Upper lobe of left lung (tissue), 6 donors: ENCODE results near the gene PYCR2. TPM values are rescaled to one million over a fixed set of nuclear protein-coding genes. Genes with fewer than 3 reads are reported as not detected.

Source experiments
- ATAC-seq, 2 donors: fragments of 200-7000 bp; cut with Tn5 transposase; one replicate each; pipeline ENCODE4 v1.9.1; 2022; ENCODE audit warnings: mild to moderate bottlenecking in 2 of 2, moderate library complexity in 2 of 2; ENCODE audit not compliant: low FRiP score in 2 of 2
- DNase-seq, 2 donors: peaks; one replicate each; pipeline ENCODE4 v3.0.0-alpha.2; 2019 to 2020
- H3K27ac ChIP-seq, 4 donors: fragments of 200-600 bp; sonication (generic); one replicate each; pipeline ENCODE4 v1.5.1; 2016 to 2019
- H3K27me3 ChIP-seq, 4 donors: fragments of 200-600 bp; sonication (generic); one replicate each; pipeline ENCODE4 v1.5.1; 2017 to 2019
- H3K36me3 ChIP-seq, 4 donors: fragments of 200-600 bp; sonication (generic); one replicate each; pipeline ENCODE4 v1.5.1; 2016 to 2019
- H3K4me1 ChIP-seq, 4 donors: fragments of 200-600 bp; sonication (generic); one replicate each; pipeline ENCODE4 v1.5.1; 2018 to 2019
- H3K4me3 ChIP-seq, 4 donors: fragments of 200-600 bp; sonication (generic); one replicate each; pipeline ENCODE4 v1.5.1; 2017 to 2019; ENCODE audit warnings: mild to moderate bottlenecking in 2 of 4, moderate library complexity in 1 of 4
- H3K9me3 ChIP-seq, 4 donors: fragments of 200-600 bp; sonication (generic); one replicate each; pipeline ENCODE4 v1.5.1; 2018 to 2019
- CTCF ChIP-seq, 6 experiments: fragments of 450-650 bp in 4 of 6; fragments of 200-600 bp in 2 of 6; sonication (generic) in 2 of 6; IDR thresholded peaks; one replicate each; pipeline ENCODE4 v1.5.1; 2016 to 2019; ENCODE audit warnings: antibody characterized with exemption in 6 of 6
- EP300 ChIP-seq, 4 donors: sonication (generic); formaldehyde crosslinking; IDR thresholded peaks; one replicate each; pipeline ENCODE4 v1.5.1; 2017; ENCODE audit warnings: antibody characterized with exemption in 4 of 4, control low read depth in 2 of 4
- POLR2A ChIP-seq, 4 donors: fragments of 450-650 bp; IDR thresholded peaks; one replicate each; pipeline ENCODE4 v1.5.1; 2016 to 2017; ENCODE audit warnings: antibody characterized with exemption in 4 of 4, mild to moderate bottlenecking in 2 of 4
- POLR2AphosphoS5 ChIP-seq, 2 donors: sonication (generic); formaldehyde crosslinking; IDR thresholded peaks; one replicate each; pipeline ENCODE4 v1.5.1; 2017; ENCODE audit warnings: antibody characterized with exemption in 2 of 2
- WGBS, 2 donors: methylation state at CpG; one replicate each; pipeline ENCODE4 v1.1.5; 2017 to 2018; 5-methylcytosine and 5-hydroxymethylcytosine counted together
- total RNA-seq, 6 donors: library from RNA; depleted of rRNA in 4 of 6; stranded (reverse); fragments of >200 nt in 4 of 6; gene quantifications; one replicate each; pipeline versions ENCODE4 v1.1.0 to v1.2.1, GENCODE V29; 2016 to 2021
- donor health status: DM: no; HTN: no; CAD: no; lungs with moderate emphysema.
- donor health status: DM: no; HTN: yes; CAD: no; lungs with severe emphysema.

The PYCR2 gene
- total RNA-seq, 6 donors from 2014 or later = 49.4 to 115 (median 69.6) TPM

- Histone ChIP-seq H3K4me1 (peaks cover 0 to 6% (median 0%) of the 10 kb centered on the region in 4 donors), H3K4me3 (no peak overlapping the region), H3K9me3 (no peaks in the 10 kb centered on the region), H3K27ac (no peak overlapping the region), H3K36me3 (no peaks in the 10 kb centered on the region), H3K27me3 (no peaks in the 10 kb centered on the region)
- no peak for TF ChIP-seq CTCF (IDR thresholded peaks at IDR 0.05)
- TF ChIP-seq POLR2A (IDR thresholded peaks at IDR 0.05) = no peak
- TF ChIP-seq EP300 (IDR thresholded peaks at IDR 0.05) = no peak
- no peak for ATAC-seq
- WGBS, 2 donors = 71 to 81% methylated on average over 3 of the region's 3 CpGs
- no peak for DNase-seq
Measured at GRCh38 chr1:225958041-225958440, 34.0 kb upstream of the PYCR2 start.

- WGBS, 2 donors = 93 to 100% methylated on average over 1 of the region's 1 CpG
- H3K36me3 ChIP-seq = no peaks in the 10 kb centered on the region
- no peak overlapping the region for H3K4me3 ChIP-seq
- TF ChIP-seq POLR2A (IDR thresholded peaks at IDR 0.05) (no peak), POLR2AphosphoS5 (IDR thresholded peaks at IDR 0.05) (no peak), EP300 (IDR thresholded peaks at IDR 0.05) (no peak), CTCF (IDR thresholded peaks at IDR 0.05) (no peak)
- H3K4me1 ChIP-seq = peaks cover 0 to 5% (median 0%) of the 10 kb centered on the region in 4 donors
- no peaks in the 10 kb centered on the region for H3K27me3 ChIP-seq
- H3K27ac ChIP-seq = no peak overlapping the region
- no peaks in the 10 kb centered on the region for H3K9me3 ChIP-seq
- ATAC-seq = no peak
- no peak for DNase-seq
Measured at GRCh38 chr1:225954753-225955152, 30.7 kb upstream of the PYCR2 start.

GRCh38 chr1:225953315-225953714 is 29.3 kb upstream of the PYCR2 start:
- peaks cover 0 to 5% (median 0%) of the 10 kb centered on the region in 4 donors for H3K4me1 ChIP-seq
- H3K27me3 ChIP-seq = no peaks in the 10 kb centered on the region
- no peak for TF ChIP-seq CTCF (IDR thresholded peaks at IDR 0.05)
- no peak for TF ChIP-seq EP300 (IDR thresholded peaks at IDR 0.05)
- TF ChIP-seq POLR2AphosphoS5 (IDR thresholded peaks at IDR 0.05) = no peak
- no peak for TF ChIP-seq POLR2A (IDR thresholded peaks at IDR 0.05)
- no peak overlapping the region for H3K4me3 ChIP-seq
- DNase-seq (no peak), ATAC-seq (no peak)
- no peaks in the 10 kb centered on the region for H3K36me3 ChIP-seq
- H3K9me3 ChIP-seq = no peaks in the 10 kb centered on the region
- H3K27ac ChIP-seq = no peak overlapping the region
- 90 to 97% methylated on average over 4 of the region's 4 CpGs for WGBS, 2 donors

- Histone ChIP-seq H3K4me3 (no peak overlapping the region), H3K27ac (no peak overlapping the region), H3K36me3 (no peaks in the 10 kb centered on the region), H3K4me1 (peaks cover 0 to 5% (median 0%) of the 10 kb centered on the region in 4 donors), H3K27me3 (no peaks in the 10 kb centered on the region), H3K9me3 (no peaks in the 10 kb centered on the region)
- WGBS, 2 donors = 48 to 56% methylated on average over 9 of the region's 9 CpGs
- TF ChIP-seq POLR2A (IDR thresholded peaks at IDR 0.05) (no peak), EP300 (IDR thresholded peaks at IDR 0.05) (no peak), CTCF (IDR thresholded peaks at IDR 0.05) (no peak), POLR2AphosphoS5 (IDR thresholded peaks at IDR 0.05) (no peak)
- ATAC-seq = peak in 1 of 2 donors; percentile 37
- no peak for DNase-seq
Measured at GRCh38 chr1:225950905-225951497, 27.0 kb upstream of the PYCR2 start.

DNA sequence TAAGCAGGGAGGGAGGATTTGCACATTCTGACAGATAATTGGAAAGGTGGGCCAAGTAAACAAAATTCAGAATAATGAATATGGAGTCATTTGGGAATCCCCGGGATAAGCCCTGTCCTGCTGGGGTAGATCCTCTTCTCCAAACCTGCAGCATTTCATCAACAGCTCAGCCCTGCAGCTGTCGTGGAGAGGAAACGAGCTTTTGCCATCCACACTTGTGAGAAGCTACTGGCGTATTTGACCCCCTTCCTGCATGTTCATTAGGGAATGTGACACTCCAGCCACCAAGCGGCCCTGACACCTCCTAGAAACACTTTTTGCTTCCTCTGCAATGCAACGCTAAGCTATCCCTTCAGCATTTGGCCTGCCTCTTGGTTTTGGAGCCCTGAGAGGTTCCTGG is 25.0 kb upstream of the PYCR2 start:
- TF ChIP-seq CTCF (IDR thresholded peaks at IDR 0.05) (no peak), EP300 (IDR thresholded peaks at IDR 0.05) (no peak), POLR2A (IDR thresholded peaks at IDR 0.05) (no peak), POLR2AphosphoS5 (IDR thresholded peaks at IDR 0.05) (no peak)
- Histone ChIP-seq H3K27ac (no peak overlapping the region), H3K4me3 (no peak overlapping the region), H3K9me3 (no peaks in the 10 kb centered on the region), H3K36me3 (no peaks in the 10 kb centered on the region), H3K4me1 (peaks cover 0 to 10% (median 0%) of the 10 kb centered on the region in 4 donors), H3K27me3 (no peaks in the 10 kb centered on the region)
- no peak for DNase-seq
- ATAC-seq = no peak
- 46 to 54% methylated on average over 6 of the region's 6 CpGs for WGBS, 2 donors
